CD4-positive, alpha-beta T cell (primary cell): Measurements from ENCODE around the gene TTLL4. TPM values are rescaled to one million over a fixed set of nuclear protein-coding genes. Genes with fewer than 3 reads are reported as not detected.

ENCODE experiments used
- ATAC-seq: fragments of 200-7000 bp; cut with Tn5 transposase; one replicate; pipeline ENCODE4 v1.10.0; 2022; ENCODE audit warnings: mild to moderate bottlenecking; ENCODE audit not compliant: poor library complexity
- CTCF ChIA-PET: fragments of 350-600 bp; sonication (Branson Sonifier 250); formaldehyde crosslinking; loops from one replicate; lab custom pipeline; 2021; ENCODE audit warnings: antibody characterized with exemption, inconsistent platforms; lab: Charles Lee
- POLR2A ChIA-PET: fragments of 350-600 bp; sonication (Branson Sonifier 250); formaldehyde crosslinking; loops from one replicate; lab custom pipeline; 2021; ENCODE audit warnings: antibody characterized with exemption, inconsistent platforms; lab: Charles Lee
- DNase-seq, 14 experiments: peaks; one replicate each; pipeline ENCODE4 v3.0.0-alpha.2; 2013 to 2020; ENCODE audit warnings: mixed read lengths in 2 of 14
- H3K27ac ChIP-seq, 2 donors: one replicate each; pipeline versions ENCODE4 v1.5.1 to v1.7.0; 2013; ENCODE audit warnings: low read length in 2 of 2, low read depth in 1 of 2, mild to moderate bottlenecking in 1 of 2
- H3K27me3 ChIP-seq, 2 experiments: 1 replicate in 1 of 2; 2 replicates in 1 of 2; pipeline versions ENCODE4 v1.6.1 to v1.7.0; 2013; ENCODE audit warnings: low read length in 2 of 2, control low read depth in 1 of 2, mild to moderate bottlenecking in 1 of 2, moderate library complexity in 1 of 2; ENCODE audit not compliant: insufficient read depth in 2 of 2, control insufficient read depth in 1 of 2
- H3K36me3 ChIP-seq: one replicate; pipeline ENCODE4 v1.6.1; 2013; ENCODE audit warnings: low read length, control low read depth; ENCODE audit not compliant: insufficient read depth
- H3K4me1 ChIP-seq: one replicate; pipeline ENCODE4 v1.6.1; 2013; ENCODE audit warnings: low read length, control low read depth; ENCODE audit not compliant: insufficient read depth
- H3K4me3 ChIP-seq: one replicate; pipeline ENCODE4 v1.5.1; 2013; ENCODE audit warnings: mild to moderate bottlenecking, low read length, moderate library complexity
- H3K9me3 ChIP-seq, 2 experiments: 1 replicate in 1 of 2; 2 replicates in 1 of 2; pipeline versions ENCODE4 v1.6.1 to v1.7.0; 2013; ENCODE audit warnings: low read length in 2 of 2, mild to moderate bottlenecking in 2 of 2, control low read depth in 1 of 2, moderate library complexity in 1 of 2; ENCODE audit not compliant: control insufficient read depth in 1 of 2, insufficient read depth in 1 of 2
- H3K27ac Mint-ChIP-seq: one replicate; pipeline ENCODE4 v1.8.0; 2020; ENCODE audit warnings: mixed read lengths
- H3K27me3 Mint-ChIP-seq: one replicate; pipeline ENCODE4 v1.8.0; 2021; ENCODE audit warnings: mixed read lengths
- H3K36me3 Mint-ChIP-seq: one replicate; pipeline ENCODE4 v1.8.0; 2021; ENCODE audit warnings: low read depth, mixed read lengths
- H3K4me1 Mint-ChIP-seq: one replicate; pipeline ENCODE4 v1.8.0; 2021; ENCODE audit warnings: low read depth, mixed read lengths
- H3K4me3 Mint-ChIP-seq: one replicate; pipeline ENCODE4 v1.8.0; 2020; ENCODE audit warnings: mild to moderate bottlenecking, mixed read lengths
- H3K9me3 Mint-ChIP-seq: one replicate; pipeline ENCODE4 v1.8.0; 2020; ENCODE audit warnings: mixed read lengths
- intact Hi-C, 2 experiments: fragments of 100-400 bp; cut with DNase I in 1 of 2; cut with micrococcal nuclease in 1 of 2; formaldehyde crosslinking; loops; one replicate each; pipeline versions ENCODE4 v1.15.1 to v1.9.0; 2023 to 2025; cut with DNase I, micrococcal nuclease
- total RNA-seq, 174 experiments: library from RNA in 2 of 174; stranded (reverse) in 2 of 174; gene quantifications; one replicate each; pipeline ENCODE4 v1.2.3 and lab custom pipeline; 2021 to 2026
- TF ChIP-seq, protein P1 (sequence below): fragments of 200-600 bp; IDR thresholded peaks from one replicate; pipeline ENCODE4 v1.8.0; 2022; ENCODE audit warnings: antibody characterized with exemption, mild to moderate bottlenecking

The TTLL4 gene
- total RNA-seq, 2 experiments from 2014 or later: 7.3 to 10.8 TPM

DNA sequence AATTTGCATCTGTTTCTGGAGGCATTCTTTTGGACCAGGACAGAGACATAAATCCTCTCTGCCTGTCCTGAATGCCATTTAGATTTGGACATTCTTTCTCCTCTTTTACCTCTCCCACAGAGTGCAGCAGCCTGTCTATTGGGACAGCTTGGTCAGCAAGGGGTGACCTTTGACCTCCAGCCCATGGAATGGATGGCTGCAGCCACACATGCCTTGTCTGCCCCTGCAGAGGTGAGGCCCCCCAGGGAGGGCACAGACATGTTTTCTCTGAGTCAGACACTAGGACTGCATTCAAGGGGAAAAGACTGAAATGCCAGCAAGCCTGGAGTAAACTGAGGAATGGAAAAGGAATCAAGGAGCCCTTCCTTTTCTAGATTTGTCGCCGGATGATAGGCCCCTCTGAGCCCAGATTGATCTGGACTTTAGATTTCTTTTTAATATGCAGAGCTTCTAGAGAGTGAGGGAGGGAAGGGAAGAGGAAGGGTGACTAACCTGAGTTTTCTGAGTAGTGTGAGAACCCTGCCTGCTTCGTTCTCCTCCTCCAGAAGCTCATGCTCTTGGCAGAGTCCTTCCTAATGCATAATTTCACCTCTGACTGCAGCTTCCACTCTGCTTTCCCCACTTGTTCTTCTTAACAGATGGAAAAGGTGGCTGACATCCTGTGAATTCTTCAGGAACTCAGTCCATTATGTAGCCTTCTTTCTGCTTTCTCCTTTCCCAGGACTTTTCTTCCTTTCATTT, 16.1 kb upstream of the TTLL4 start:
- peaks cover 17% of the 10 kb centered on the region for H3K36me3 Mint-ChIP-seq
- H3K9me3 Mint-ChIP-seq: no peaks in the 10 kb centered on the region
- CTCF ChIA-PET: no interaction called here
- no peak overlapping the region for H3K27ac Mint-ChIP-seq
- POLR2A ChIA-PET: no interaction called here
- intact Hi-C loops: no loop called here
- no peaks in the 10 kb centered on the region for H3K9me3 ChIP-seq
- no peaks in the 10 kb centered on the region for H3K4me1 ChIP-seq
- no peaks in the 10 kb centered on the region for H3K4me1 Mint-ChIP-seq
- no peak overlapping the region for H3K27ac ChIP-seq
- DNase-seq (no peak), ATAC-seq (no peak)
- no peaks in the 10 kb centered on the region for H3K27me3 Mint-ChIP-seq
- H3K4me3 Mint-ChIP-seq: no peak overlapping the region
- H3K4me3 ChIP-seq: no peak overlapping the region
- peaks cover 10% of the 10 kb centered on the region for H3K36me3 ChIP-seq
- TF ChIP-seq, protein P1, sequence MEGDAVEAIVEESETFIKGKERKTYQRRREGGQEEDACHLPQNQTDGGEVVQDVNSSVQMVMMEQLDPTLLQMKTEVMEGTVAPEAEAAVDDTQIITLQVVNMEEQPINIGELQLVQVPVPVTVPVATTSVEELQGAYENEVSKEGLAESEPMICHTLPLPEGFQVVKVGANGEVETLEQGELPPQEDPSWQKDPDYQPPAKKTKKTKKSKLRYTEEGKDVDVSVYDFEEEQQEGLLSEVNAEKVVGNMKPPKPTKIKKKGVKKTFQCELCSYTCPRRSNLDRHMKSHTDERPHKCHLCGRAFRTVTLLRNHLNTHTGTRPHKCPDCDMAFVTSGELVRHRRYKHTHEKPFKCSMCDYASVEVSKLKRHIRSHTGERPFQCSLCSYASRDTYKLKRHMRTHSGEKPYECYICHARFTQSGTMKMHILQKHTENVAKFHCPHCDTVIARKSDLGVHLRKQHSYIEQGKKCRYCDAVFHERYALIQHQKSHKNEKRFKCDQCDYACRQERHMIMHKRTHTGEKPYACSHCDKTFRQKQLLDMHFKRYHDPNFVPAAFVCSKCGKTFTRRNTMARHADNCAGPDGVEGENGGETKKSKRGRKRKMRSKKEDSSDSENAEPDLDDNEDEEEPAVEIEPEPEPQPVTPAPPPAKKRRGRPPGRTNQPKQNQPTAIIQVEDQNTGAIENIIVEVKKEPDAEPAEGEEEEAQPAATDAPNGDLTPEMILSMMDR: no peak
- no peaks in the 10 kb centered on the region for H3K27me3 ChIP-seq

- no peaks in the 10 kb centered on the region for H3K9me3 Mint-ChIP-seq
- intact Hi-C loops: no loop called here
- ChIA-PET CTCF (no interaction called here), POLR2A (no interaction called here)
- Histone ChIP-seq H3K36me3 (peaks cover 2% of the 10 kb centered on the region), H3K4me3 (no peak overlapping the region), H3K27me3 (no peaks in the 10 kb centered on the region), H3K27ac (no peak overlapping the region), H3K4me1 (no peaks in the 10 kb centered on the region), H3K9me3 (no peaks in the 10 kb centered on the region)
- DNase-seq (no peak), ATAC-seq (no peak)
- no peak overlapping the region for H3K27ac Mint-ChIP-seq
- no peak overlapping the region for H3K4me3 Mint-ChIP-seq
- H3K27me3 Mint-ChIP-seq: no peaks in the 10 kb centered on the region
- H3K36me3 Mint-ChIP-seq: peaks cover 11% of the 10 kb centered on the region
- no peaks in the 10 kb centered on the region for H3K4me1 Mint-ChIP-seq
- TF ChIP-seq, protein P1: no peak
These were observed 11.8 kb upstream of the TTLL4 start for GRCh38 chr2:218698885-218699284.

DNA sequence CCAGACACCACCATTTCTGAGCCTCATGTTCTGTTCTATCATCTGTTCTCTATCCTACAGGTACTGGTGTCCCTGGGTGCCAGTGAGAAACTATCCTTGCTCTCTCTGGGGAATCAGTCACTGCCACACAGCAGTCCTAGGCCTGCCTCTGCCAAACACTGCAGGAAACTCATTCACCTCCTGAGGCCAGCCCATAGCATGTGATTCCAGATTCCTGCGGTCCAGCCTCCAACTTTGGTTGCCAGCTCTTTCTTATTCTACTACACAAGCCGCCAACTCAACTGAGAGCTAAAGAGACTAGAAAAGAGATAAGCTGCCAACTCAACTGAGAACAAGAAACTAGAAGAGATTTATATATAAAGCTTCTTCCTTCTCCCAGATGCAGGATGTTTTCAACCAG, 8.8 kb upstream of the TTLL4 start:
- H3K27ac ChIP-seq: no peak overlapping the region
- peaks cover 0 to 6% of the 10 kb centered on the region in 2 experiments for H3K27me3 ChIP-seq
- no peaks in the 10 kb centered on the region for H3K4me1 ChIP-seq
- H3K4me3 ChIP-seq: no peak overlapping the region
- Mint-ChIP-seq H3K4me3 (no peak overlapping the region), H3K4me1 (no peaks in the 10 kb centered on the region), H3K27me3 (peaks cover 5% of the 10 kb centered on the region), H3K27ac (no peak overlapping the region), H3K36me3 (peaks cover 4% of the 10 kb centered on the region), H3K9me3 (no peaks in the 10 kb centered on the region)
- CTCF ChIA-PET: interaction anchor here (1.3 kb wide), 1 partner anchor 9 kb away, joined by 3 read pairs; the partner anchor contains the start of gene TTLL4
- no peak for ATAC-seq
- no peak for DNase-seq
- intact Hi-C loops: no loop called here
- POLR2A ChIA-PET: no interaction called here
- H3K36me3 ChIP-seq: peaks cover 2% of the 10 kb centered on the region
- no peaks in the 10 kb centered on the region for H3K9me3 ChIP-seq
- TF ChIP-seq, protein P1: no peak
